H9 (cell line): ENCODE results near the gene TMEM52B. TPM values are rescaled to one million over a fixed set of nuclear protein-coding genes. Genes with fewer than 3 reads are reported as not detected.

ENCODE experiments used
- DNase-seq: peaks from one replicate; pipeline ENCODE4 v3.0.0-alpha.2; 2017
- H2AFZ ChIP-seq: one replicate; pipeline ENCODE4 v1.6.1; 2013; ENCODE audit warnings: mild to moderate bottlenecking, low read length, control low read depth, moderate library complexity
- H2AK5ac ChIP-seq: 2 replicates; pipeline ENCODE4 v1.6.1; 2013; ENCODE audit warnings: low read length, control low read depth, mixed read lengths; ENCODE audit not compliant: insufficient read length
- H2BK120ac ChIP-seq: one replicate; pipeline ENCODE4 v1.6.1; 2013; ENCODE audit warnings: low read depth, mild to moderate bottlenecking, low read length, control low read depth, inconsistent platforms; ENCODE audit not compliant: poor library complexity, severe bottlenecking
- H2BK12ac ChIP-seq: 2 replicates; pipeline ENCODE4 v1.6.1; 2013; ENCODE audit warnings: low read length, control low read depth, mixed read lengths, low read depth; ENCODE audit not compliant: insufficient read length
- H2BK15ac ChIP-seq: 2 replicates; pipeline ENCODE4 v1.6.1; 2013; ENCODE audit warnings: low read depth, low read length, control low read depth
- H2BK20ac ChIP-seq: one replicate; pipeline ENCODE4 v1.6.1; 2013; ENCODE audit warnings: low read depth, mild to moderate bottlenecking, low read length, control low read depth, inconsistent platforms; ENCODE audit not compliant: poor library complexity, severe bottlenecking
- H2BK5ac ChIP-seq: 2 replicates; pipeline ENCODE4 v1.6.1; 2013; ENCODE audit warnings: low read length, control low read depth, mixed read lengths; ENCODE audit not compliant: insufficient read length
- H3K14ac ChIP-seq: 2 replicates; pipeline ENCODE4 v1.6.1; 2013; ENCODE audit warnings: low read length, control low read depth; ENCODE audit not compliant: insufficient read depth
- H3K18ac ChIP-seq: 2 replicates; pipeline ENCODE4 v1.6.1; 2013; ENCODE audit warnings: low read depth, mild to moderate bottlenecking, mixed read lengths, low read length, control low read depth; ENCODE audit not compliant: insufficient read length
- H3K23ac ChIP-seq: 2 replicates; pipeline ENCODE4 v1.6.1; 2013; ENCODE audit warnings: low read length, control low read depth, mixed read lengths, low read depth; ENCODE audit not compliant: insufficient read length
- H3K23me2 ChIP-seq: 2 replicates; pipeline ENCODE4 v1.6.1; 2013; ENCODE audit warnings: low read depth, mild to moderate bottlenecking, mixed read lengths, low read length, control low read depth; ENCODE audit not compliant: insufficient read length, poor library complexity, severe bottlenecking
- H3K27ac ChIP-seq: 2 replicates; pipeline ENCODE4 v1.5.1; 2013; ENCODE audit warnings: low read length, control low read depth, mixed read lengths, low read depth; ENCODE audit not compliant: insufficient read length
- H3K27me3 ChIP-seq: 2 replicates; pipeline ENCODE4 v1.6.1; 2013; ENCODE audit warnings: low read length, control low read depth, inconsistent platforms; ENCODE audit not compliant: insufficient read depth
- H3K4ac ChIP-seq: 2 replicates; pipeline ENCODE4 v1.6.1; 2013; ENCODE audit warnings: low read depth, mild to moderate bottlenecking, control low read depth, inconsistent platforms, low read length, moderate library complexity
- H3K4me1 ChIP-seq: 2 replicates; pipeline ENCODE4 v1.6.1; 2013; ENCODE audit warnings: low read length, control low read depth, inconsistent platforms; ENCODE audit not compliant: insufficient read depth
- H3K4me2 ChIP-seq: 2 replicates; pipeline ENCODE4 v1.6.1; 2013; ENCODE audit warnings: low read length, control low read depth, mixed read lengths; ENCODE audit not compliant: insufficient read length, insufficient read depth
- H3K56ac ChIP-seq: 2 replicates; pipeline ENCODE4 v1.6.1; 2013; ENCODE audit warnings: low read depth, mild to moderate bottlenecking, mixed read lengths, low read length, control low read depth; ENCODE audit not compliant: insufficient read length
- H3K79me1 ChIP-seq: 2 replicates; pipeline ENCODE4 v1.6.1; 2013; ENCODE audit warnings: low read depth, mild to moderate bottlenecking, moderate library complexity, low read length, control low read depth, inconsistent platforms; ENCODE audit not compliant: insufficient read depth, poor library complexity, severe bottlenecking
- H3K79me2 ChIP-seq: 2 replicates; pipeline ENCODE4 v1.6.1; 2013; ENCODE audit warnings: low read length, control low read depth, inconsistent platforms; ENCODE audit not compliant: insufficient read depth
- H3K9ac ChIP-seq: 2 replicates; pipeline ENCODE4 v1.6.1; 2013; ENCODE audit warnings: low read length, control low read depth, mixed read lengths; ENCODE audit not compliant: insufficient read length; ENCODE audit errors: extremely low read depth
- H3K9me3 ChIP-seq: one replicate; pipeline ENCODE4 v1.6.1; 2013; ENCODE audit warnings: low read depth, low read length, inconsistent platforms; ENCODE audit not compliant: control insufficient read depth
- H3T11ph ChIP-seq: one replicate; pipeline ENCODE4 v1.6.1; 2013; ENCODE audit warnings: mild to moderate bottlenecking, low read length, control low read depth, inconsistent platforms
- H4K20me1 ChIP-seq: one replicate; pipeline ENCODE4 v1.6.1; 2013; ENCODE audit not compliant: control insufficient read depth, insufficient read length, insufficient read depth
- H4K5ac ChIP-seq: 2 replicates; pipeline ENCODE4 v1.6.1; 2013; ENCODE audit warnings: low read depth, mild to moderate bottlenecking, mixed read lengths, low read length, control low read depth; ENCODE audit not compliant: insufficient read length
- H4K8ac ChIP-seq: replicated peaks from 2 replicates; pipeline ENCODE4 v1.6.1; 2013; ENCODE audit warnings: low read length, control low read depth, mixed read lengths, low read depth; ENCODE audit not compliant: insufficient read length
- H4K91ac ChIP-seq: 2 replicates; pipeline ENCODE4 v1.6.1; 2013; ENCODE audit warnings: low read depth, mild to moderate bottlenecking, moderate library complexity, mixed read lengths, low read length, control low read depth; ENCODE audit not compliant: insufficient read length
- H3K27ac Mint-ChIP-seq, 3 experiments: 2 replicates in 2 of 3; 3 replicates in 1 of 3; pipeline ENCODE4 v1.8.0; 2020 to 2021; ENCODE audit warnings: mixed read lengths in 3 of 3, mild to moderate bottlenecking in 1 of 3, moderate library complexity in 1 of 3
- H3K27me3 Mint-ChIP-seq: 2 replicates; pipeline ENCODE4 v1.8.0; 2021; ENCODE audit warnings: low read depth, mild to moderate bottlenecking, moderate library complexity, mixed read lengths
- H3K36me3 Mint-ChIP-seq, 3 experiments: 2 replicates in 2 of 3; 3 replicates in 1 of 3; pipeline ENCODE4 v1.8.0; 2020 to 2021; ENCODE audit warnings: low read depth in 3 of 3, mixed read lengths in 3 of 3; ENCODE audit not compliant: insufficient read depth in 1 of 3
- H3K4me1 Mint-ChIP-seq, 2 experiments: 2 replicates each; pipeline ENCODE4 v1.8.0; 2020; ENCODE audit warnings: mixed read lengths in 2 of 2
- H3K4me3 Mint-ChIP-seq, 2 experiments: 2 replicates in 1 of 2; 3 replicates in 1 of 2; pipeline ENCODE4 v1.8.0; 2020 to 2021; ENCODE audit warnings: mild to moderate bottlenecking in 2 of 2, mixed read lengths in 2 of 2, moderate library complexity in 1 of 2
- H3K9me3 Mint-ChIP-seq, 2 experiments: 2 replicates in 1 of 2; 3 replicates in 1 of 2; pipeline ENCODE4 v1.8.0; 2020; ENCODE audit warnings: mild to moderate bottlenecking in 2 of 2, mixed read lengths in 2 of 2, moderate library complexity in 1 of 2
- CTCF ChIP-seq: fragments of 200-600 bp; sonication (generic); conservative IDR thresholded peaks from 3 replicates; pipeline ENCODE4 v1.8.0; 2021; ENCODE audit warnings: antibody characterized with exemption, mild to moderate bottlenecking
- WGBS: extraction: QIAGEN DNeasy Blood & Tissue Kit; methylation state at CpG from one replicate; pipeline ENCODE4 v1.1.7; 2013; ENCODE audit warnings: missing lambda C conversion rate, low lambda C conversion rate, mixed read lengths; ENCODE audit not compliant: insufficient read length; ENCODE audit errors: extremely low coverage; 5-methylcytosine and 5-hydroxymethylcytosine counted together
- total RNA-seq: library from RNA; stranded (reverse); gene quantifications from 2 replicates; pipeline ENCODE4 v1.2.1, GENCODE V29; 2021

TMEM52B gene
- total RNA-seq, 1 experiment from 2014 or later: not detected

GRCh38 chr12:10160617-10161385, 18.0 kb upstream of the TMEM52B start:
- Histone ChIP-seq H3K9ac (no peak overlapping the region), H3K14ac (no peak overlapping the region), H3K79me2 (no peaks in the 10 kb centered on the region), H3K4me2 (no peak overlapping the region), H2BK5ac (no peak overlapping the region), H4K8ac (no peak overlapping the region), H3K23ac (no peak overlapping the region), H3K56ac (no peak overlapping the region), H2AK5ac (no peak overlapping the region), H2BK20ac (no peak overlapping the region), H2BK15ac (no peak overlapping the region), H3K9me3 (no peaks in the 10 kb centered on the region), H4K5ac (no peak overlapping the region), H2AFZ (no peak overlapping the region), H2BK120ac (no peak overlapping the region), H3K18ac (no peak overlapping the region), H2BK12ac (no peak overlapping the region), H3K4me1 (no peaks in the 10 kb centered on the region), H4K20me1 (no peaks in the 10 kb centered on the region), H3T11ph (no peak overlapping the region), H3K23me2 (no peaks in the 10 kb centered on the region), H3K79me1 (no peaks in the 10 kb centered on the region), H4K91ac (no peak overlapping the region), H3K27ac (no peak overlapping the region), H3K27me3 (no peaks in the 10 kb centered on the region), H3K4ac (no peak overlapping the region)
- H3K27me3 Mint-ChIP-seq: no peaks in the 10 kb centered on the region
- H3K4me1 Mint-ChIP-seq: no peaks in the 10 kb centered on the region
- H3K36me3 Mint-ChIP-seq: no peaks in the 10 kb centered on the region; a peak in 1 of 7 replicates
- H3K27ac Mint-ChIP-seq: no peak overlapping the region
- no peak overlapping the region for H3K4me3 Mint-ChIP-seq
- TF ChIP-seq CTCF: no peak
- no peak for DNase-seq
- WGBS: no CpG with 5 or more reads among the region's 7 CpGs
- no peaks in the 10 kb centered on the region for H3K9me3 Mint-ChIP-seq
